Measurements from ENCODE around the gene MCUB.

MCUB gene

DNA sequence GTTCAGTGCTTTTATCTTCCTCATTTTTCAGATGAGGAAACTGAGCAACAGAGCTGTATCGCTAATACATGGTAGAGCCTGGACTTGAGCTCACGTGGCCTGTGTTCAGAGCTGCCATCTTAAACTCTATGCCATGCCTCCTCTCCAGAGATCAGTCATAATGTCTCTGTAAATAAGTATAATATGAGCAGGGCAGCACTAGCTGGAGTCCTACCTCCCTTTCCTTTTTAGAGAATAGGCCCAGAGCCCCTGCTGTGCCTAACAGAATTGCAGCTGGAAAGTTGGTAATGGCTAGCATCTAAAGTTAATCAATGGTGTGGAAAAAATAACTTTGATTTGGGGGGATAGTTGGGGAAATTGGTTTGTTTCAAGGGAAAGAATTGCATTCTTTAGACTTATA is 122.8 kb downstream of the MCUB start:
- DNase-seq (ENCODE audit: low read depth) = no peak

DNA sequence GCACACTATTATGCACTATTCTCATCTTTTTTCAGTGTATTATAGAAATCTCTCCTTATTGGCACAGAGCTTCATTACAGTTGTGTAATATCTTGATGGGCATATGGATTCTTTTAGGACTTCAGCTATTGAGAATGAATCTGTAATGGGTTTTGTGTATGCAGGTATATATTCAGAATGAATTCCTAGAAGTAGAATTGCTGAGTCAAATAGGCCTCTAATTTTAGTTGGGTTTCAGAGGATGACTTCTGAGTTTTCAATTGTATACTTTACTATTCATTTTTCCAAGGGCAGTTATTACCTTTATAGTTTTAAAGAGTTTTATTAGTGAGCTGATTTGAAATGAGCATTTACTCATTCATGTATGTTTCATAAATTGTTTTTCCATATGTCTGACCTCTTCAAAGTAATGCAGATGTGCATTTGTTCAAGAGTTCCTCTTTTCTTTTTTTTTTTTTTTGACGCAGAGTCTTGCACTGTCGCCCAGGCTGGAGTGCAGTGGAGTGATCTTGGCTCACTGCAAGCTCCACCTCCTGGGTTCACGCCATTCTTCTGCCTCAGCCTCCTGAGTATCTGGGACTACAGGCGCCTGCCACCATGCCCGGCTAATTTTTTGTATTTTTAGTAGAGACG is 123.7 kb downstream of the MCUB start:
- no peak for DNase-seq (ENCODE audit: low read depth)

DNA sequence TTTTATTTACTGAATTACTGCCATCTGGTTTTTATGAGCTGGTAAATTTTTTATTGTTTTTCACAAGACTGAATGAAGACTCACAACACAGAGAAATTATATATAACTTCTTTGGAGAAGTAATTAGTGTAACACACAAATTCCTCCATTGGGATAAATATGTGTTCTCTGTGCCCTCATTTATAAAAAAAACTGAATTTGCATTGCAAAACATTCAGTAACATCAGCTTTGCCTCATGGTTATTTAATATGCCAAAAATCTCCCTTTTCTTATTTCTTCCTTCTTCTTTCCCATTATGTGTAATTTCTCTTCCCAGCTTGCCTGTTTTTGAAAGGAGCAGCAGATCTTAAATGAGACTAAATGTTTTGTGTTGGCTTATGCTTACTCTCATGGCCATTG is 124.7 kb downstream of the MCUB start:
- no peak for DNase-seq (ENCODE audit: low read depth)

DNA sequence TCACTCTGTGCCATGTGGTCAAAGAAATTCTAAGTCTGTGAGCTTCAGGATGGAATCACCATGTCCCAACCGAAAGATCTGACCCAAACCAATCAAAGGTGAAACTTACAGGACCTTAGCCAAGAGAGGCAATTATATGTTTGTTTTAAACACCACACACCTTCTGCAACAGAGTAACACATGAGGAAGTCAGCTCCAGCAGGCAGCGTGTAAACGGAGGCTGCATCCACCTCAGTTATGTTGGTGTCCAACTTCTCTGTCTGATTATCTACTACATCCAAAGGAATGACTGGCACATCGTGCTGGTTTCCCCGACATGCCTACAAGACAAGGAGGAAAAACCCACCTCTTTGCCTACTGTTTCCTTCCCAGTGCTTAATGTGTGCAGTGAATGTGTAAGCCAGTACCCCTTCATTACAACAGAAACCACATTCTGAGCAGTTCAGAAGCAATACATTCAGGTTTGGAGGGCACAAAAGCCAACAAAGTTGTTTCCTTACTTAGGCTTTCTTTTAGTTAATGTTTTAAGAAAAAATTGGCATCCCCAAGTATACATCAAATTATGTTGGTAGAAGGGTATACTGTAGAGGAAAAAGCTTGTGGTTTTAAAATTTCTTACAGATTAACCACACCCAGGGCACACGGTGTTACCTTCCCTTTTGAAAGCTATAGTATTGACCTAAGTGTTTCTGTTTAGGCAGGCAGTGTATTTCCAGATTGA is 130.8 kb downstream of the MCUB start:
- no peak for DNase-seq (ENCODE audit: low read depth)

DNA sequence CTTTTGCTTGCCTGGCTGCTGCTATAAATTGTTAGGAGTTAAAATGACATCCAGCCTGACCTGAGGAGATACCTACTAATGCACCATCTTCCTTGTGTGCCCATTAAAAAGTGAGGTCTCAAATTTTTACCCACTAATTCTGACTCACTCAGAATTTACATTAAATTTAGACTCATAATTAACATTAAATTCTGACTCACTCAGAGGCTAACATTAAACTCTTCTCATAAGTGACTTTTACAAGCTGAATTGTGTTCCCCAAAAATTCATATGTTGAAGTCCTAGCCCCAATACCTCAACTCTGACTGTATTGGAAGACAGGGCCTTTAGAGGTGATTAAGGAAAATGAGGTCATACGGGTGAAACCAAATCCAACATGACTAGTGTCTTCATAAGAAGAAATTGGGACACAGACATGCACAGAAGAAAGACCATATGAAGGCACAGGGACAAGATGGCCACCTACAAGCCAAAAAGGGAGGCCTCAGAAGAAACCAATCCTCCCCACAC is 131.4 kb downstream of the MCUB start:
- DNase-seq (ENCODE audit: low read depth) = no peak

DNA sequence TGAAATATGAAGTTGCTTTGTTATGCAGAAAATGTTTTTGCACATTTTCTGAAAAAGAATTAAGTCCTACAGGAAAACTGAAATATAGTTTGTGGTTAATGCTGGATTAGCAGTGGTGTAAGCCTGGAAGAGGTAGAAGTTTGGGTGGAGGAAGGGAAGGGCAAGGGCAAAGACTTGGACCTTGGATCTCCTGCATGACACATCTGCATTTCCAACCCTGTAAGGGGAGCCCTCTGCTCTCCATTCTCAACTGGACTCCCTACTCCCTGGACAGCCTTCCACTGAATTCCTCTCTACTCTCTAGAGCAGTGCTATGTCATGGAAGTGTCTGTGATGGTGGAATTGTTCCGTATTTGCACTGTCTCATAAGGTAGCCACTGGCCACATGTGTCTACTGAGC is 138.6 kb downstream of the MCUB start:
- no peak for DNase-seq (ENCODE audit: low read depth)

DNA sequence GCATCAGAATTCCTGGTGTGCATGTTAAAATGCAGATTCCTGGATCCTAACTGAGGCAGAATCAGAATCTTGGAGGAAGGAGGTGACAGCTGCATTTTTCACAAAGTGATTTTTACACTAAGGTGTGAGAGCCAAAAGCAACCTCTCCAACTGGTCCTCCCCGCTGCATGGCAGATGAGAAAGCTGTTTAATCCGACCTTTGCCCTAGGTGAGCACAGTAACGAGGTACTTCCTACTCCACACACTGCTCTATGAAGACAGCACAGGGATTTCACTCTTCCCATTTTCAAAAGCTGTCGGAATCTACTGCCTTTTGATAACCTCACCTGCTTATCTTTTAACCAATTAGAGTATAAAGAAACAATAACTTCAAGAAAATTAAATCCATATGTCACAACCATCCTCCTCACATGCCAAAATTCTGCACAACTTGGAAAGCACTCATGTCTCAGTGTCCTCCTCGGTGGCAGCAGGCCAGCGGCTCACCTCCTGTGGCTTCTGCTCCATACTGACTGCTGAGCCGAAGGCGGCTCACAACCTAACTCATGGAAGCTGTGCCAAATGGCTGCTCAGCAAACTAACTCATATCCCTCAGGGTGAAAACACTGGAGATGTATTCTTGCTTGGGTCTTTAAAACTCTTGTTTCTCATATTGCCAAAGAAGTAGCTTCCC is 139.6 kb downstream of the MCUB start:
- no peak for DNase-seq (ENCODE audit: low read depth)

DNA sequence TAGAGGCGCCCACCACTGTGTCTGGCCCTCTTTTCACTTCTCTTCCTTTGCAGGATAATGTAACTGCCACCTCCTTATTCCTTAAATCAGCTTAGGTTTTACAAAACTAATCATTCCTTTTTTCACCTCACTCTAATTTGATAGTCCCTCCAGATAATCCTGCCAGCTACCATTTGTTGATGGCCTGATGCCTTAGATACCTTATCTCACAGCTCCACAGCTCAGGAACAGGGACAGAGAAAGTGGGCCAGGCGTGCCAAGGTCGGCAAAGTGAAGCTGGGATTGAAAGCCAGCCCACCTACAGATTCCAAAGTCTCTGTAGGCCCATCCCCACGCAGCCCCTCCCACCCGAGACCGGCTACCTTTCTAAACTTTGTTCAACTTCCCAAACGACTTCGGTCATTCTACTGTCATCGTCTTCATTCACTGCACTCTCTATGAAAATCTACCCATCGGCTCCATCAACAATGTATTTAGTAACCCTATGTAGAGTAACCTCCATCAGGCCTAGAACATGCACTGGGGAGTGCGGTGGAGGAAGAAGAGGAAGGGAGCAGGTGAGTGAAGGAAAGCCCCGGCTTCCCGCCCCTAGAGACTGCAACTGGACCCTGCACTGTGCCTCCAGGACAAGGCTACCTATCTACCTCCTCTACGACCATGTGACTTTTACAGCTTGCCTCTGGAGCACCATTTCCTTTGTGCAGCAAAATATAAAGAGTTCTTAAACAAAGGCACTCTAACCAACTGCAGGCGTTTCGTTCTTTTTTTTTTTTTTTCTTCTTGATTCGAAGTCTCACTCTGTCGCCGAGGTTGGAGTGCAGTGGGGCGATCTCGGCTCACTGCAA is 141.7 kb downstream of the MCUB start:
- no peak for DNase-seq (ENCODE audit: low read depth)

DNA sequence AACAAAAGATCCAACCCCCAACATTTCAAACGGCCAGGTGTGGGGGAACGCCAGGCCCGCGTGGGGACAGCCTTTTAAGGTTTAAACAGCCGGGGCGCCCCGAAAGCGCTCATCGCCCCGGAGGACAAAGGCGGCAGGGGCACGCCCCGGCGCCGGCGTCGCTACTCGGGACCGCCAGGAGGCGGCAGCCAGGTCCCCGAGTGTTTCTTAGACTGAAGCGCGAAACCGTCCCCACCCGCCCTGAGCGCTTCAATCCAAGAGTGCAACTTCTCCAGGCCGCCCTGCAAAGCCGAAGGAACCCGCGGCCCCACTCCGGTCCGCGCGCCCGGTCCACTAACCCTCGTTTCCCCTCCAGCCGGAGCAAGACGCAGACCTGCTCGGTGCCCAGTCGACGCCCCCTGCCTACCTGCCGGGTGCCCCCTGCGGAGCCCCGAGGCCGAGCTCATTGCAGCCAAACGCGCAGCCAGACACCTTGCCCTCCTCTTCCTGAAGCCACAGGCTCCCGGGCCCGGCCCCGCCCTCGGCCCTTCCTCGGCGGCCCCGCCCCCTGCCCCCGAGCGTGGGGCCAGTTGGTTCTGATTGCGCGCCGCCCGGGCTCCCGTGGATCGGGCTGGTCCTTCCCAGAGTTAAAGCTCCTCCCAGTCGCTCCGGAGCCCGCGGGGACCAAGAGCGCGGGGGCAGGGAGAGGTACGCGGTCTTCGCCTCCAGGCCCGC is 143.1 kb downstream of the MCUB start, which contains the start of gene CASP6:
Gene CASP6, minus strand, starts transcription at position 496 of the 714 bp plus-strand sequence. Its CDS starts 50 bp downstream, at position 446.
- DNase-seq (ENCODE audit: low read depth) = peak; percentile 66

DNA sequence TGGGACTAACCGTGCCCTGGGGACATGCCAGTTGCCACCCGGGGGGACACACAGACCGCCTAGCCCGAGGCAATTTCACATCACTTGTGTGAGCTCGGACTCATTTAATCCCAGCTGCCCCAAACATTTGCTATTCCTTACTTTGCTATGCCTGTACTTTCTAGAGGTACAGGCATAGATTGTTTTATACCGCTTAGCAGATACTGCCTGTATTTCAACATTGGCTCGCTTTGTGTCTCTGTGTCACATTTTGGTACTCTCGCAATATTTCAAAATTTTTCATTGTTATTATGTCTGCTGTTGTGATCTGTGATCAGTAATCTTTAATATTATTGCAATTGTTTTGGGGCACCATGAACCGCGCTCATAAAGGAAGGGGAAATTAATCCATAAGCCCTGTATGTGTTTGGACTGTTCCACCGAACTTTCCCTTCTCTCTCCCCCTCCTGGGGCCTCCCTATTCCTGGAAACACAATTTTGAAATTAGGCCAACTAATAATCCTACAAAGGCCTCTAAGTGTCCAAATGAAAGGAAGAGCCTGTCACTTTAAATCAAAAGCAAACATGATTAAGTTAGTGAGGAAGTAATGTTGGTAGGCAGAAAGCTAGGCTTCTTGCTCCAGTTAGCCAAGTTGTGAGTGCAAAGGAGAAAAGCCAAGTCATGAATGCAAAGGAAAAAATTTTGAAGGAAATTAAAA is 143.8 kb downstream of the MCUB start:
- DNase-seq (ENCODE audit: low read depth) = no peak

DNA sequence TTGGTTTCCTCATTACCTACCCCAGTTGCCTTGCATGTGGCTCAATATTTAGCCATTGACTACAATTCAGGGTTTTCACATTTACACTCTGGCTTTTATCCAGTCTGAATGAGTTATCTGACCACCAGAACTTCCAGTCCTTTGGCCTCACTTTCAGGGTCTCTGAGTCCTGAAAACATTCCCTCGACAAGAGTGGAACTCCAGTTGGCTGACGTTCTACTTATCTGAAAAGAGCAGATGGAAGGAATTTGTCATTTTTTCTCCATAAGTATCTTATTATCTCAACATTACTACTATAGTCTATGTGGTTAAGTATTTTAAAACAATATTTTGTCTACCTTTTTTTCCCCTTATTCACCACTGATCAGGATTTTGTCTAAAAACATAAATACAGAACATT is 148.4 kb downstream of the MCUB start:
- no peak for DNase-seq (ENCODE audit: low read depth)

DNA sequence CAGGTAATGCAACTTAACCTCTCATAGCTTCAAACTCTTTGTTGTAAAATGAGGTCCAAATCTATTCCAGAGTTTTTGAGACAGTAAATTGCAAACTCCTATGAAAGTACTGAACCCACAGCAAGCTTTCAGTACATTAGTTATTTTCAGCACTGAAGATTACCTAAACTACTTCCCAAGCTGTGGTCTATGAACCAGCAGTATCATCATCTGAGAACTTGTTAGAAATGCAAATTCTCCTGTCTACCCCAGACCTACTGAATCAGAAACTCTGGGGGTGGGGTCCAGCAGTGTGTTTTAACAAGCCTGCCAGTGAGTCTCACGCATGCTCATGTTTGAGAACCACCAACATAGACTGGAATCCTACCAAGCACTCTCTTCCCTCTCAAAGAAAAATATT is 148.9 kb downstream of the MCUB start:
- no peak for DNase-seq (ENCODE audit: low read depth)

DNA sequence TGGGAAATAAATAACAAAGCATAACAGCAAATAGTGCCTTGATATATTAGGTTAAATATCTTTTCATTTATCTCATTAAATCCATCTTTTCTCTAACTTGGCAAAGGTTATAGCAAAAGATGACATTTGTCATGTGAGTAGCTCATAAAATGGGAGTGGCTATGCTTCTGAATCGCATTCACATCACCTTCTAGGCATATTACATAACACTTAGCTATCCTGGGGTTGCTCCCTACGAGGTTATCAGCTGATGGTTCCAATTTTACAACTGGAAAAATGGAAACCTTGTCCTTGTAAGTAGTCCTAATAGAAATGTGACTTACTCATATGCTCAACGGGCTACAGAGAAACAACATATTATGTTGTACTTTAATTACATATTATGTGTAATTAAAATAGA is 153.5 kb downstream of the MCUB start:
- no peak for DNase-seq (ENCODE audit: low read depth)

DNA sequence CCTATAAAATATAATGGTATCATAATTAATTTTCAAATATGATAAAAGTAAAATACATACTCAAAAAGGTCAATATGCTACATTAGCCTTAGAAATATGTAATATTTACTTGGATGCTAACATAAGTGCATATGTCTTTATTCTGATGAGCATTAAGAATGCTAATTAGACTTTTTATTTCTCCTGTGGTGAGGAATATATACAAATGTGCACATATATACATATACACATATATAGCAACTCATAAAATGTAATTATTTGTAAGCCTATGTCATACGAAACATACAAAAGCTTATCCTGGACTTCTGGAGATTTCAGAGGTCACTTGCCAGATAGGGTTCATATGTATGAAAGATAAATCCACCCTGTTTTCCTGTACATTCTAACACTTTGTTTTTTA is 158.7 kb downstream of the MCUB start:
- DNase-seq (ENCODE audit: low read depth) = no peak

DNA sequence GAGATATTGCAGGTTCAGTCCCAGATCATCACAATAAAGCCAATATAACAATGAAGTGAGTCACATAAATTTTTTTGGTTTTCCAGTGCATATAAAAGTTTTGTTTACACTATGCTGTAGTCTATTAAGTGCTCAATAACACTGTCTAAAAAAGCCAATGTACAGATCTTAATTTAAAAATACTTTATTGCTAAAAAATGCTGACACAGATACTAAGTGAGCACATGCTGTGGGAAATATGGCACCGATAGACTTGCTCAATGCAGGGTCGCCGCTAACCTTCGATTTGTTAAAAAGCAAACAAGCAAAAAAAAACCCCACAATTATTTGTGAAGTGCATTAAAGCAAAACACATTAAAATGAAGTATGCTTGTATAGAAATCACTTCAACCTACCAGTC is 159.6 kb downstream of the MCUB start:
- no peak for DNase-seq (ENCODE audit: low read depth)

DNA sequence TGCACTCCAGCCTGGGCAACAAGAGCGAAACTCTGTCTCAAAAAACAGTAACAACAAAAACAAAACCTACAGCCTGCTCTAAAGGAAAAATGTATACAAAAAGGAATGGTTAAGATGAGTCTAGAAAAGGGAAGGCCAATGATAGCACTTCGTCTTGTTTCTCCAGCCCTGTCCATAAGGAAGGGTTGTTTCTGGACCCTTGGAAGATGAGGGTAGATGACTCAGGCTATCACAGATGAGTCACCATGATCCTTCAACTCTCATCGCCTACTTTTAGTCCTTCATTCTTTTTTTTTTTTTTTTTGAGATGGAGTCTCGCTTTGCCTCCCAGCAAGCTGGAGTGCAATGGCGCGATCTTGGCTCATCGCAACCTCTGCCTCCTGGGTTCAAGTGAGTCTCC is 161.0 kb downstream of the MCUB start:
- DNase-seq (ENCODE audit: low read depth) = no peak

DNA sequence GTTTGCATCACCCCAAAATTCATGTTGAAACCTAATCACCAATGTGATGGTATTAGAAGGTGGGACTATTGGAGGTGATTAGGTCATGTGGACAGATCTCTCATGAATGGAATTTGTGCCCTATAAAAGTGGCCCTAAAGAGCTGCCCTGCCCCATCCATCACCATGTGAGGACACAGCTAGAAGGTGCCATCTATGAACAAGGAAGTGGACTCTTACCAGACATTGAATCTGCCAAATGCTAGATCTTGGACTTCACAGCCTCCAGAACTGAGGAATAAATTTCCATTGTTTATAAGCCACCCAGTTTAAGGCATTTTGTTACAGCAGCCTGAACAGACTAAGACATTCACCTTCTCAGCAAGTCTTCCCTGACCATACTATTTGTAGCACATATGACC is 162.3 kb downstream of the MCUB start:
- no peak for DNase-seq (ENCODE audit: low read depth)

DNA sequence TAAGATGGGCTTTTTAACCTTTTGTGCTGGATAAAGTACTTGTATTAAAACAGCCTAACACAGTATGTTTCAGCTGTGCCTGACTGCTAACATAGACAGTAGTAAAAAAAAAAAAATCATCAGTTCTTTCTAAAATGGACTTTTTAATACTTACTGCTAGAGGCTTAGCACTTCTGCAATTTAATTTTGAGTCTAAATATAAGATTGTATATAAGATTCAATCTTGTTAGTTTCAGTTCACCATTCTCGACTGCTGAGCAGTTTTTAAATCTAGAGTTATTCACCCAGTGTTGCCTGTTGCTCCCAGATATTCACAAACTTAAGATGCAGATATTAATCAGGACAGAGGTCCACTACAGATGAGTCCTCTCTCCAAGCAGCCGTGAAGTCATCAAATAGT is 163.1 kb downstream of the MCUB start:
- no peak for DNase-seq (ENCODE audit: low read depth)

DNA sequence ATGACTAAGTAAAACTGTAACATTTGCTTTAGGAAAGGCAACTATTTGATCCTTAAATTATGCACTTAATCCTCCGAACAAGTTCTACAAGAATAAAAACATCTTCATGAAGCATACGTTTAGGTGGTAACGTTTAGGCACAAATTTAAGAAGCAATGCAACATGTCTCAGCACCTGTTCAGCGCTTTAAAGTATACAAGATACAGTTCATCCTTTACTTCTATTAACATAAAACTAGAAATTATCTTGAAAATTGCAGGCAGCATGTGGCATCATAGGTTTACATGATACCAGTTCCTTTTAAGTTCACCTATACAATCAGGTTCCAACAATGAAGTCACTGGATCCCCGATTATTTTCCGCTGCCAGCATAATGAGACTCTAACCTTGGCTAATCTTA is 168.3 kb downstream of the MCUB start:
- no peak for DNase-seq (ENCODE audit: low read depth)

DNA sequence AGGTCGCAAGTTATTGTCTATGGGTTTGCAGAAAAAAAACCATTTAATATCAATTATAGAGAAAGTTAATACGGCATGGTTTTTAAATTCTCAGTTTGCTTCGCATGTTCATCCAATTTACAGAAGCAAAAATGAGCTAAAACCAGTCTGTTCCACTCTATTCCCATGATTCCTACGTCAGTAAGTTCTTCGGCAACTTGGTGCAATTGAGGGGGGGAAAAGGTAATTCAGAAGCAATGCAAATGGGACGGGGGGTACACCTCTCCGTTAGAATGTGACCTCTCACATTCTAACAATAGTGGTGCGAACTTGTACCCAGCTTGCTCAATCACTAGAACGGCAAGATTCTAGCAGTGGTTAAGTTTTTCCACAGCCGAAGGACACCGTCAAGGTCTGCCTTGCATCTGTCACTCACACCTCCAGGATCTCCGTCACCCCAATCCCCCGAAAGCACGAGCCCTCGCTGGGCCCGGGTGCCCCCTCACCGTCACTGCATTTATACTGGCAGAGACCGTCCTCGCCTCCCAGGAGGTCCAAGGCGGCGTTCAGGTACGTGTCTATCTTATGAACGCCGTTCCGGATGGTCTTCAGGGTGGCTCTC is 169.2 kb downstream of the MCUB start:
- DNase-seq (ENCODE audit: low read depth) = no peak

Data from T-helper 22 cell (primary cell).